ENCODE measurements around the gene MARCHF9. TPM values are rescaled to one million over a fixed set of nuclear protein-coding genes. Genes with fewer than 3 reads are reported as not detected.
A peak's percentile ranks its signal among the peaks of the same experiment; 100 is the strongest.

MARCHF9 gene
- total RNA-seq, 1 donor from 2014 or later, result 8.1 TPM

DNA sequence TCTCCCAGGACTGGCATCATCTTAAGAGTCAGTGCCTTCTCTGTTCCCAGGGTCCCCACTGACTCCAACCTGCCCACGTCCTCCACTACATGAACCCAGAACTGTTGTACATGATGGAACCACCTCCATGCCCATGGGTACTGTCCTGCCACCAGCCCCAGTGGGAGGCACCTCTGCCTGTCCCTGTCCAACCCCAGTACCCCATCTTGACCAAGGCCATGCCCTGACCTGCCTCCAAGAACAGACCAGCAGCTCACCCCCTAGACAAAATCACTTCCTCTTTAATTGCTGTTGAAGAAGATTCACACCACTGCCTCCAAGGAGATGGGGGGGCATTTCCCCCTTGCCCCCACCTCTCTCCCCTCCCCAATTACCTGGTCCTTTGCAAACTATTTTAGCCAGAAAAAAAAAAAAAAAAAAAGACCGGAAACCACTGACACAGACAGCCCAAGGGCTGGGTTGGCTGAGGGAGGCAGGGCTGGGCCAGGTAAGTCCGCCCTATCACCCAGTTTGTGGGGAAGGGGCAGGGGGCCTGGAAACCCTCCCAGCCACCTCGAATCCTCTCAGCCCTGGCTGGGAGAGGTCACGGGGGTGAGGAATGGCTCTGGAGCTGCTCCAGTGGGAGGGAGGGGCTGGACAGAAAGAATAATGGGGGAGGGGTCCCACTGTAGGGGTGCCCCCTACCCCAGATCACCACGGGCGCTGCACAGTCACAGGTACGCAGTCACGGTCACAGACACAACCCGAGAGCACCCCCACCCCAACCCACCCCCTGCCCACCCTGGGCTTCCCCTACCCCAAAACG is 29.8 kb upstream of the MARCHF9 start:
- Histone ChIP-seq H3K27me3 (peaks cover 75% of the 10 kb centered on the region), H3K4me2 (no peak overlapping the region), H4K20me1 (ENCODE audit: low read depth) (peaks cover 21% of the 10 kb centered on the region), H2AFZ (replicated peaks) (no peak overlapping the region), H3K9me3 (ENCODE audit: low read depth) (no peaks in the 10 kb centered on the region), H3K36me3 (no peaks in the 10 kb centered on the region), H3K79me2 (ENCODE audit: low read depth) (no peaks in the 10 kb centered on the region), H3K9ac (no peak overlapping the region), H3F3A (ENCODE audit: low read depth) (no peaks in the 10 kb centered on the region), H3K27ac (no peak overlapping the region), H3K4me3 (no peak overlapping the region), H3K4me1 (peaks cover 3% of the 10 kb centered on the region)
- Mint-ChIP-seq H3K4me3 (peak overlapping the region; percentile 47), H3K36me3 (peaks cover 2% of the 10 kb centered on the region), H3K4me1 (peaks cover 12% of the 10 kb centered on the region), H3K27me3 (ENCODE audit: insufficient read depth, low read depth) (peaks cover 39% of the 10 kb centered on the region), H3K27ac (no peak overlapping the region), H3K9me3 (peaks cover 7% of the 10 kb centered on the region)
- no peak for DNase-seq (ENCODE audit: low spot score)
- TF ChIP-seq EZH2 (IDR thresholded peaks at IDR 0.05) (no peak), EZH2phosphoT487 (IDR thresholded peaks at IDR 0.05) (no peak)
- TF ChIP-seq, protein P1, sequence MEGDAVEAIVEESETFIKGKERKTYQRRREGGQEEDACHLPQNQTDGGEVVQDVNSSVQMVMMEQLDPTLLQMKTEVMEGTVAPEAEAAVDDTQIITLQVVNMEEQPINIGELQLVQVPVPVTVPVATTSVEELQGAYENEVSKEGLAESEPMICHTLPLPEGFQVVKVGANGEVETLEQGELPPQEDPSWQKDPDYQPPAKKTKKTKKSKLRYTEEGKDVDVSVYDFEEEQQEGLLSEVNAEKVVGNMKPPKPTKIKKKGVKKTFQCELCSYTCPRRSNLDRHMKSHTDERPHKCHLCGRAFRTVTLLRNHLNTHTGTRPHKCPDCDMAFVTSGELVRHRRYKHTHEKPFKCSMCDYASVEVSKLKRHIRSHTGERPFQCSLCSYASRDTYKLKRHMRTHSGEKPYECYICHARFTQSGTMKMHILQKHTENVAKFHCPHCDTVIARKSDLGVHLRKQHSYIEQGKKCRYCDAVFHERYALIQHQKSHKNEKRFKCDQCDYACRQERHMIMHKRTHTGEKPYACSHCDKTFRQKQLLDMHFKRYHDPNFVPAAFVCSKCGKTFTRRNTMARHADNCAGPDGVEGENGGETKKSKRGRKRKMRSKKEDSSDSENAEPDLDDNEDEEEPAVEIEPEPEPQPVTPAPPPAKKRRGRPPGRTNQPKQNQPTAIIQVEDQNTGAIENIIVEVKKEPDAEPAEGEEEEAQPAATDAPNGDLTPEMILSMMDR (IDR thresholded peaks at IDR 0.05), result no peak

DNA sequence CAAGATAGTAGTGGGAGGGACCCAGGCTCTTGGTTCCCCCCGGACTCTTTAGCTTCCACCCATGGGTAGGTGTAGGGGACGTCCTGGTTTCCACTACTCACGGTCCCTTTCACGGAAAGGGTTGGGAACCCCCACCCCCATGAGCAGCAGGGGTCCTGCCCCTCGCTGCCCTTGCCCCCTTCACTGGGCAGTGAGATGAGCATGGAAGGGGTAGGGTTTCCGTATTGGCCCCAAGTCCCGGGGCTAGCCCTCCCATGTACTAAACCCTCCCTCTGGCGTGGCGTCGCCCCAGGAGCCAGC is 29.1 kb upstream of the MARCHF9 start:
- TF ChIP-seq EZH2phosphoT487 (IDR thresholded peaks at IDR 0.05) (no peak), EZH2 (IDR thresholded peaks at IDR 0.05) (no peak)
- TF ChIP-seq, protein P1 (IDR thresholded peaks at IDR 0.05), result no peak
- peaks cover 12% of the 10 kb centered on the region for H3K4me1 Mint-ChIP-seq
- H3K4me3 Mint-ChIP-seq, result peak overlapping the region; percentile 86
- peaks cover 24% of the 10 kb centered on the region for H4K20me1 ChIP-seq (ENCODE audit: low read depth)
- peak overlapping the region; percentile 77 for H3K4me3 ChIP-seq
- H3K27ac Mint-ChIP-seq, result no peak overlapping the region
- DNase-seq (ENCODE audit: low spot score), result no peak
- peaks cover 41% of the 10 kb centered on the region for H3K27me3 Mint-ChIP-seq (ENCODE audit: insufficient read depth, low read depth)
- H3K36me3 Mint-ChIP-seq, result peaks cover 2% of the 10 kb centered on the region
- H3K9me3 ChIP-seq (ENCODE audit: low read depth), result no peaks in the 10 kb centered on the region
- H3K9ac ChIP-seq, result no peak overlapping the region
- H2AFZ ChIP-seq (replicated peaks), result peak overlapping the region; percentile 63
- no peaks in the 10 kb centered on the region for H3K79me2 ChIP-seq (ENCODE audit: low read depth)
- no peak overlapping the region for H3K27ac ChIP-seq
- no peaks in the 10 kb centered on the region for H3K36me3 ChIP-seq
- H3K9me3 Mint-ChIP-seq, result peaks cover 7% of the 10 kb centered on the region
- peak overlapping the region; percentile 94 for H3K4me2 ChIP-seq
- H3F3A ChIP-seq (ENCODE audit: low read depth), result no peaks in the 10 kb centered on the region
- H3K4me1 ChIP-seq, result peaks cover 3% of the 10 kb centered on the region
- peaks cover 82% of the 10 kb centered on the region for H3K27me3 ChIP-seq

DNA sequence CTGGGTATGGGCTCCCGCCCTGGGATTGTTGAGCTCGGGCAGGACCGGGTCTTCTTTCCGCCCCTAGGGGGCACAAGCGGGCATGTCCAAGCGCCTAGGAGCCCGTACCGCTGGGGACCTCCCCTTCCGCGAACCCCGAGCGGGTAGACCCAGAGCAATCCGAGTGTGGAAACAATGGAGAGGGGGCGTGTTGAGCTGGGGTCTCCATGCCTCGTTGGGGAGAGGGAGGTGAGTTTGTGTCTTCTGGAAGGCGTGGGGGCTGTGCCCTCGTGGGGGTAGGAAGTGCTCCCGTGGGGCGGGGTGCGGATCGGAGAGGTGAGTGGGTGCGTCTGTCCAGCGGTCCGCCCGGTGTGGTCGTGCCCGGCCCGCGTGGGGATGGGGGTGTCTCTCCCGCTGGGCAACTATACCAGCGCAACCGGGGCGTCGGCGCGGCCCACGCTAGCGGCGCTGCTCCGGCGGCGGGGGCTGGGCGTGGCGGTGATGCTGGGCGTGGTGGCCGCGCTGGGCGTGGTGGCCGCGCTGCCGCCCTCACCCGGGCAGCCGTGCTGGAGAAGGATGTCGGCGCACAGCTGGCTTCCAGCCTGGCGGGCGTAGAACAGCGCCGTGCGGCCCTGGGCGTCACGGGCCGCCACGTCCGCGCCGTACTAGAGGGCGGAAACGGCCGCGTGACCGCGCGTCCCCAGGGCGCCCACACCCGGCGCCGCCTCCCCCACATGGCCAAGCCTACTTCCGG is 28.6 kb upstream of the MARCHF9 start:
- Mint-ChIP-seq H3K36me3 (peaks cover 4% of the 10 kb centered on the region), H3K4me1 (peaks cover 12% of the 10 kb centered on the region), H3K9me3 (peaks cover 7% of the 10 kb centered on the region), H3K27me3 (ENCODE audit: insufficient read depth, low read depth) (peaks cover 46% of the 10 kb centered on the region), H3K27ac (no peak overlapping the region), H3K4me3 (peak overlapping the region; percentile 86)
- Histone ChIP-seq H3K4me2 (peak overlapping the region; percentile 94), H3K4me1 (peaks cover 3% of the 10 kb centered on the region), H3K79me2 (ENCODE audit: low read depth) (no peaks in the 10 kb centered on the region), H3F3A (ENCODE audit: low read depth) (no peaks in the 10 kb centered on the region), H2AFZ (replicated peaks) (peak overlapping the region; percentile 94), H3K27me3 (peaks cover 87% of the 10 kb centered on the region), H3K9me3 (ENCODE audit: low read depth) (no peaks in the 10 kb centered on the region), H4K20me1 (ENCODE audit: low read depth) (peaks cover 24% of the 10 kb centered on the region), H3K4me3 (peak overlapping the region; percentile 77), H3K9ac (no peak overlapping the region), H3K36me3 (no peaks in the 10 kb centered on the region), H3K27ac (no peak overlapping the region)
- DNase-seq (ENCODE audit: low spot score), result peak; percentile 93
- TF ChIP-seq, protein P1 (IDR thresholded peaks at IDR 0.05), result peak; percentile 86
- TF ChIP-seq EZH2 (IDR thresholded peaks at IDR 0.05), result no peak
- TF ChIP-seq EZH2phosphoT487 (IDR thresholded peaks at IDR 0.05), result peak; percentile 16
